ENCODE measurements around the gene EPHA4.

The EPHA4 gene

GRCh38 chr2:221381928-221382488, 190.1 kb downstream of the EPHA4 start:
- DNase-seq: no peak

- DNase-seq: no peak
These were observed 191.4 kb downstream of the EPHA4 start for GRCh38 chr2:221380686-221381085.

- DNase-seq: no peak
These were observed 192.0 kb downstream of the EPHA4 start for GRCh38 chr2:221380062-221380461.

GRCh38 chr2:221377597-221377996, 194.5 kb downstream of the EPHA4 start:
- DNase-seq: no peak

GRCh38 chr2:221377066-221377465, 195.0 kb downstream of the EPHA4 start:
- DNase-seq: no peak

- no peak for DNase-seq
These were observed 197.9 kb downstream of the EPHA4 start for GRCh38 chr2:221374234-221374633.

GRCh38 chr2:221372907-221373306, 199.2 kb downstream of the EPHA4 start:
- no peak for DNase-seq

- no peak for DNase-seq
These were observed 199.8 kb downstream of the EPHA4 start for GRCh38 chr2:221372159-221372884.

GRCh38 chr2:221371347-221371746, 200.8 kb downstream of the EPHA4 start:
- no peak for DNase-seq

- no peak for DNase-seq
These were observed 201.3 kb downstream of the EPHA4 start for GRCh38 chr2:221370857-221371211.

- DNase-seq: no peak
These were observed 201.8 kb downstream of the EPHA4 start for GRCh38 chr2:221370076-221370856.
